ENCODE measurements around the gene ARMH1.
A peak's percentile ranks its signal among the peaks of the same experiment; 100 is the strongest.

ARMH1 gene

GRCh38 chr1:44649788-44650158 is 24.7 kb upstream of the ARMH1 start:
- Histone ChIP-seq H3K36me3 (peaks cover 66 to 91% (median 79%) of the 10 kb centered on the region in 11 experiments), H3K9ac (0 out of 22 replicates have a peak overlapping the region, but pooled peaks of 1 of the 11 experiments have one; percentile 6), H3K27me3 (no peaks in the 10 kb centered on the region), H4K20me1 (peaks cover 10 to 94% (median 69%) of the 10 kb centered on the region in 11 experiments; a peak in 19 of 22 replicates), H3K9me3 (replicated peaks in 1 of 11) (no peaks in the 10 kb centered on the region), H3K27ac (no peak overlapping the region), H3K4me1 (no peaks in the 10 kb centered on the region), H3K4me3 (no peak overlapping the region), H3K4me2 (no peak overlapping the region)
- TF ChIP-seq Cebpa-rat (IDR thresholded peaks at IDR 0.05): no peak

GRCh38 chr1:44650159-44650831 is 24.2 kb upstream of the ARMH1 start:
- H3K4me3 ChIP-seq: no peak overlapping the region
- H3K36me3 ChIP-seq: peaks cover 60 to 90% (median 74%) of the 10 kb centered on the region in 11 experiments
- no peaks in the 10 kb centered on the region for H3K4me1 ChIP-seq
- no peak for TF ChIP-seq Cebpa-rat (IDR thresholded peaks at IDR 0.05)
- peaks cover 10 to 94% (median 64%) of the 10 kb centered on the region in 11 experiments; a peak in 19 of 22 replicates for H4K20me1 ChIP-seq
- H3K27ac ChIP-seq: no peak overlapping the region
- H3K9me3 ChIP-seq (replicated peaks in 1 of 11): no peaks in the 10 kb centered on the region
- no peaks in the 10 kb centered on the region for H3K27me3 ChIP-seq
- H3K4me2 ChIP-seq: no peak overlapping the region
- H3K9ac ChIP-seq: no peak overlapping the region

GRCh38 chr1:44651069-44651468 is 23.4 kb upstream of the ARMH1 start:
- H4K20me1 ChIP-seq: peaks cover 10 to 89% (median 57%) of the 10 kb centered on the region in 11 experiments; a peak in 19 of 22 replicates
- no peak overlapping the region for H3K9ac ChIP-seq
- no peak overlapping the region for H3K27ac ChIP-seq
- H3K36me3 ChIP-seq: peaks cover 53 to 82% (median 66%) of the 10 kb centered on the region in 11 experiments
- no peaks in the 10 kb centered on the region for H3K4me1 ChIP-seq
- no peak overlapping the region for H3K4me3 ChIP-seq
- H3K27me3 ChIP-seq: no peaks in the 10 kb centered on the region
- no peak overlapping the region for H3K4me2 ChIP-seq
- no peaks in the 10 kb centered on the region for H3K9me3 ChIP-seq (replicated peaks in 1 of 11)
- no peak for TF ChIP-seq Cebpa-rat (IDR thresholded peaks at IDR 0.05)

GRCh38 chr1:44652445-44653106 is 21.9 kb upstream of the ARMH1 start:
- H3K4me3 ChIP-seq: no peak overlapping the region
- H4K20me1 ChIP-seq: peaks cover 4 to 74% (median 43%) of the 10 kb centered on the region in 11 experiments; a peak in 19 of 22 replicates
- no peak for TF ChIP-seq Cebpa-rat (IDR thresholded peaks at IDR 0.05)
- H3K9me3 ChIP-seq (replicated peaks in 1 of 11): no peaks in the 10 kb centered on the region
- H3K27me3 ChIP-seq: no peaks in the 10 kb centered on the region
- H3K4me2 ChIP-seq: no peak overlapping the region
- H3K27ac ChIP-seq: peak overlapping the region in 1 of 11 experiments; percentile 7; a peak in 1 of 22 replicates
- H3K9ac ChIP-seq: no peak overlapping the region
- no peaks in the 10 kb centered on the region for H3K4me1 ChIP-seq
- H3K36me3 ChIP-seq: peaks cover 38 to 67% (median 51%) of the 10 kb centered on the region in 11 experiments

- H3K27ac ChIP-seq: no peak overlapping the region
Measured at GRCh38 chr1:44653107-44653964, 21.2 kb upstream of the ARMH1 start.

GRCh38 chr1:44654621-44655187 is 19.8 kb upstream of the ARMH1 start:
- Histone ChIP-seq H3K4me1 (no peaks in the 10 kb centered on the region), H3K27ac (no peak overlapping the region), H3K9me3 (replicated peaks in 1 of 11) (no peaks in the 10 kb centered on the region), H3K27me3 (no peaks in the 10 kb centered on the region), H3K9ac (no peak overlapping the region), H3K4me3 (no peak overlapping the region), H3K36me3 (peaks cover 17 to 46% (median 34%) of the 10 kb centered on the region in 11 experiments), H4K20me1 (peaks cover 0 to 52% (median 22%) of the 10 kb centered on the region in 11 experiments; a peak in 18 of 22 replicates), H3K4me2 (no peak overlapping the region)
- no peak for TF ChIP-seq Cebpa-rat (IDR thresholded peaks at IDR 0.05)

More at GRCh38 chr1:44653107-44653964, 21.2 kb upstream of the ARMH1 start:
- H3K27me3 ChIP-seq: no peaks in the 10 kb centered on the region
- no peak for TF ChIP-seq Cebpa-rat (IDR thresholded peaks at IDR 0.05)
- H3K9me3 ChIP-seq (replicated peaks in 1 of 11): no peaks in the 10 kb centered on the region
- H4K20me1 ChIP-seq: peaks cover 0 to 66% (median 36%) of the 10 kb centered on the region in 11 experiments; a peak in 18 of 22 replicates
- H3K9ac ChIP-seq: no peak overlapping the region
- no peak overlapping the region for H3K4me2 ChIP-seq
- no peaks in the 10 kb centered on the region for H3K4me1 ChIP-seq
- H3K36me3 ChIP-seq: peaks cover 31 to 59% (median 43%) of the 10 kb centered on the region in 11 experiments
- H3K4me3 ChIP-seq: no peak overlapping the region

- no peak for TF ChIP-seq Cebpa-rat (IDR thresholded peaks at IDR 0.05)
- no peak overlapping the region for H3K4me3 ChIP-seq
- no peak overlapping the region for H3K4me2 ChIP-seq
- H3K27me3 ChIP-seq: no peaks in the 10 kb centered on the region
- H3K36me3 ChIP-seq: peaks cover 8 to 36% (median 25%) of the 10 kb centered on the region in 11 experiments
- H3K9me3 ChIP-seq (replicated peaks in 1 of 11): no peaks in the 10 kb centered on the region
- H3K9ac ChIP-seq: no peak overlapping the region
- no peaks in the 10 kb centered on the region for H3K4me1 ChIP-seq
- no peak overlapping the region for H3K27ac ChIP-seq
- H4K20me1 ChIP-seq: peaks cover 0 to 43% (median 13%) of the 10 kb centered on the region in 11 experiments; a peak in 18 of 22 replicates
Measured at GRCh38 chr1:44655609-44656008, 18.9 kb upstream of the ARMH1 start.

GRCh38 chr1:44659566-44659965 is 14.9 kb upstream of the ARMH1 start:
- Histone ChIP-seq H3K36me3 (peaks cover 0 to 12% (median 1%) of the 10 kb centered on the region in 11 experiments; a peak in 9 of 22 replicates), H3K27me3 (no peaks in the 10 kb centered on the region), H3K9ac (no peak overlapping the region), H3K4me1 (peaks cover 2 to 13% (median 4%) of the 10 kb centered on the region in 10 experiments; a peak in 11 of 20 replicates), H3K4me2 (no peak overlapping the region), H3K9me3 (replicated peaks in 1 of 11) (no peaks in the 10 kb centered on the region), H3K4me3 (no peak overlapping the region), H4K20me1 (peaks cover 0 to 13% (median 0%) of the 10 kb centered on the region in 11 experiments; a peak in 3 of 22 replicates), H3K27ac (no peak overlapping the region)
- TF ChIP-seq Cebpa-rat (IDR thresholded peaks at IDR 0.05): no peak

All from BLaER1 treated with 17β-estradiol and CSF1 and Interleukin-3, amounts not matched to agents 10 nM and 100 nM (cell line).